ENCODE results near the gene BAHD1. TPM values are rescaled to one million over a fixed set of nuclear protein-coding genes. Genes with fewer than 3 reads are reported as not detected.

The BAHD1 gene
- total RNA-seq, 2 experiments from 2014 or later: 15.3 to 16.7 TPM

- H3K4me1 Mint-ChIP-seq: peaks cover 14% of the 10 kb centered on the region
- ATAC-seq (no peak), DNase-seq (no peak)
- ChIA-PET POLR2A (no interaction called here), CTCF (interaction anchor here (0.6 to 1.3 kb wide), 3 partner anchors 18 to 157 kb away, joined by 3 to 4 read pairs (median 3); no protein-coding TSS in a partner anchor)
- no peak overlapping the region for H3K4me3 Mint-ChIP-seq
- no peak overlapping the region for H3K27ac Mint-ChIP-seq
- H3K36me3 Mint-ChIP-seq (ENCODE audit: low read depth): no peaks in the 10 kb centered on the region
- intact Hi-C loops (cut with DNase I, micrococcal nuclease): no loop called here
- H3K27me3 Mint-ChIP-seq: peaks cover 18% of the 10 kb centered on the region
- H3K9me3 Mint-ChIP-seq (ENCODE audit: low read depth): no peaks in the 10 kb centered on the region
These were observed 60.7 kb downstream of the BAHD1 start for GRCh38 chr15:40501487-40501886.

- POLR2A ChIA-PET: no interaction called here
These were observed 66.3 kb downstream of the BAHD1 start for GRCh38 chr15:40506964-40507571.

GRCh38 chr15:40508216-40508615, 67.5 kb downstream of the BAHD1 start:
- ChIA-PET CTCF (interaction anchor here (0.6 to 1.4 kb wide), 7 partner anchors 11 to 434 kb away, joined by 3 to 5 read pairs (median 3); partner anchors contain the start of genes BAHD1 and IVD), POLR2A (no interaction called here)
- H3K9me3 Mint-ChIP-seq (ENCODE audit: low read depth): no peaks in the 10 kb centered on the region
- H3K27ac Mint-ChIP-seq: no peak overlapping the region
- intact Hi-C loops (cut with DNase I, micrococcal nuclease): loop anchor here (5.0 kb wide), 2 partner anchors 66 to 166 kb away; partner anchors contain the start of genes BAHD1 (in 1 of the 2) and CCDC9B (in 1 of the 2)
- peaks cover 18% of the 10 kb centered on the region for H3K4me1 Mint-ChIP-seq
- DNase-seq (no peak), ATAC-seq (no peak)
- H3K4me3 Mint-ChIP-seq: no peak overlapping the region
- H3K36me3 Mint-ChIP-seq (ENCODE audit: low read depth): no peaks in the 10 kb centered on the region
- peaks cover 53% of the 10 kb centered on the region for H3K27me3 Mint-ChIP-seq

More at GRCh38 chr15:40506964-40507571, 66.3 kb downstream of the BAHD1 start:
- Mint-ChIP-seq H3K4me3 (peak overlapping the region; percentile 6), H3K27me3 (peaks cover 50% of the 10 kb centered on the region), H3K27ac (no peak overlapping the region), H3K4me1 (peaks cover 16% of the 10 kb centered on the region), H3K9me3 (ENCODE audit: low read depth) (no peaks in the 10 kb centered on the region), H3K36me3 (ENCODE audit: low read depth) (no peaks in the 10 kb centered on the region)
- CTCF ChIA-PET: interaction anchor here (0.6 to 1.4 kb wide), 13 partner anchors 10 to 208 kb away, joined by 3 to 5 read pairs (median 3); partner anchors contain the start of gene IVD
- DNase-seq (peak; percentile 82), ATAC-seq (peak; percentile 86)
- intact Hi-C loops (cut with DNase I, micrococcal nuclease): loop anchor here (1.0 to 5.0 kb wide), 3 partner anchors 65 to 165 kb away; partner anchors contain the start of genes BAHD1 (in 1 of the 2) and CCDC9B (in 1 of the 2)

GRCh38 chr15:40510201-40510600, 69.4 kb downstream of the BAHD1 start:
- Mint-ChIP-seq H3K9me3 (ENCODE audit: low read depth) (no peaks in the 10 kb centered on the region), H3K27me3 (peaks cover 52% of the 10 kb centered on the region), H3K4me3 (no peak overlapping the region), H3K36me3 (ENCODE audit: low read depth) (no peaks in the 10 kb centered on the region), H3K27ac (no peak overlapping the region), H3K4me1 (peaks cover 18% of the 10 kb centered on the region)
- POLR2A ChIA-PET: no interaction called here
- intact Hi-C loops (cut with DNase I, micrococcal nuclease): no loop called here
- ATAC-seq (no peak), DNase-seq (no peak)
- CTCF ChIA-PET: interaction anchor here (0.6 kb wide), 1 partner anchor 139 kb away, joined by 4 read pairs; no protein-coding TSS in a partner anchor

- CTCF ChIA-PET: interaction anchor here (0.6 kb wide), 1 partner anchor 140 kb away, joined by 4 read pairs; no protein-coding TSS in a partner anchor
- peak overlapping the region; percentile 64 for H3K4me3 Mint-ChIP-seq
- H3K4me1 Mint-ChIP-seq: peaks cover 18% of the 10 kb centered on the region
- H3K27ac Mint-ChIP-seq: no peak overlapping the region
- POLR2A ChIA-PET: no interaction called here
- DNase-seq: peak; percentile 30
- peaks cover 53% of the 10 kb centered on the region for H3K27me3 Mint-ChIP-seq
- intact Hi-C loops (cut with DNase I, micrococcal nuclease): no loop called here
- H3K9me3 Mint-ChIP-seq (ENCODE audit: low read depth): no peaks in the 10 kb centered on the region
- peak; percentile 42 for ATAC-seq
- H3K36me3 Mint-ChIP-seq (ENCODE audit: low read depth): no peaks in the 10 kb centered on the region
These were observed 70.3 kb downstream of the BAHD1 start for GRCh38 chr15:40511093-40511471.

GRCh38 chr15:40511472-40512133, 70.8 kb downstream of the BAHD1 start:
- intact Hi-C loops (cut with DNase I, micrococcal nuclease): no loop called here
- CTCF ChIA-PET: no interaction called here
- Mint-ChIP-seq H3K27ac (no peak overlapping the region), H3K9me3 (ENCODE audit: low read depth) (no peaks in the 10 kb centered on the region), H3K27me3 (peaks cover 52% of the 10 kb centered on the region), H3K4me1 (peaks cover 18% of the 10 kb centered on the region), H3K36me3 (ENCODE audit: low read depth) (no peaks in the 10 kb centered on the region), H3K4me3 (peak overlapping the region; percentile 64)
- ATAC-seq (peak; percentile 43), DNase-seq (peak; percentile 36)
- POLR2A ChIA-PET: no interaction called here

- Mint-ChIP-seq H3K9me3 (ENCODE audit: low read depth) (no peaks in the 10 kb centered on the region), H3K27me3 (peaks cover 47% of the 10 kb centered on the region), H3K27ac (no peak overlapping the region), H3K36me3 (ENCODE audit: low read depth) (no peaks in the 10 kb centered on the region), H3K4me3 (peak overlapping the region; percentile 64), H3K4me1 (peaks cover 11% of the 10 kb centered on the region)
- ATAC-seq (no peak), DNase-seq (no peak)
- CTCF ChIA-PET: interaction anchor here (1.5 kb wide), 1 partner anchor 77 kb away, joined by 3 read pairs; no protein-coding TSS in a partner anchor
- intact Hi-C loops (cut with DNase I, micrococcal nuclease): no loop called here
- POLR2A ChIA-PET: no interaction called here
These were observed 71.7 kb downstream of the BAHD1 start for GRCh38 chr15:40512440-40512839.

- Mint-ChIP-seq H3K36me3 (ENCODE audit: low read depth) (no peaks in the 10 kb centered on the region), H3K27ac (no peak overlapping the region), H3K9me3 (ENCODE audit: low read depth) (no peaks in the 10 kb centered on the region), H3K4me1 (peaks cover 7% of the 10 kb centered on the region), H3K27me3 (peaks cover 38% of the 10 kb centered on the region), H3K4me3 (no peak overlapping the region)
- intact Hi-C loops (cut with DNase I, micrococcal nuclease): no loop called here
- ChIA-PET POLR2A (interaction anchor here (0.7 kb wide), 1 partner anchor 27 kb away, joined by 4 read pairs; no protein-coding TSS in a partner anchor), CTCF (interaction anchor here (0.5 to 1.5 kb wide), 2 partner anchors 76 to 429 kb away, joined by 3 read pairs; no protein-coding TSS in a partner anchor)
- DNase-seq: no peak
- no peak for ATAC-seq
These were observed 72.9 kb downstream of the BAHD1 start for GRCh38 chr15:40513609-40514008.

GRCh38 chr15:40516322-40516721, 75.6 kb downstream of the BAHD1 start:
- Mint-ChIP-seq H3K27me3 (peaks cover 25% of the 10 kb centered on the region), H3K4me3 (no peak overlapping the region), H3K4me1 (peaks cover 6% of the 10 kb centered on the region), H3K36me3 (ENCODE audit: low read depth) (no peaks in the 10 kb centered on the region), H3K27ac (no peak overlapping the region), H3K9me3 (ENCODE audit: low read depth) (no peaks in the 10 kb centered on the region)
- ATAC-seq: no peak
- CTCF ChIA-PET: no interaction called here
- intact Hi-C loops (cut with DNase I, micrococcal nuclease): no loop called here
- DNase-seq: no peak
- POLR2A ChIA-PET: no interaction called here

Other genes with a start within 250 kb of the BAHD1 start
- gene PAK6, start 201.9 kb upstream of the BAHD1 start, total RNA-seq: under 1 TPM; 0.30 to 0.53 TPM
- not detected for gene ANKRD63, start 157.9 kb upstream of the BAHD1 start, total RNA-seq
- gene PLCB2, start 133.0 kb upstream of the BAHD1 start, total RNA-seq: 10 to 100 TPM; 67.9 to 86.8 TPM
- 10 to 100 TPM in 1 of 2 experiments, 1 to 10 TPM in 1; 9.9 to 11.2 TPM for gene INAFM2, start 117.3 kb upstream of the BAHD1 start, total RNA-seq
- under 1 TPM; 0.65 to 0.98 TPM for gene CCDC9B, start 100.0 kb upstream of the BAHD1 start, total RNA-seq
- not detected for gene PHGR1, start 89.9 kb upstream of the BAHD1 start, total RNA-seq
- gene DISP2, start 82.7 kb upstream of the BAHD1 start, total RNA-seq: under 1 TPM; 0.02 to 0.04 TPM
- 10 to 100 TPM; 56.2 to 58.8 TPM for gene KNSTRN, start 58.2 kb upstream of the BAHD1 start, total RNA-seq
- gene IVD, start 35.2 kb upstream of the BAHD1 start, total RNA-seq: 10 to 100 TPM; 30.8 to 46.2 TPM
- gene CHST14, start 30.0 kb downstream of the BAHD1 start, total RNA-seq: 1 to 10 TPM; 5.4 to 6.2 TPM
- 10 to 100 TPM; 14.2 to 24.5 TPM for gene CCDC32, start 124.1 kb downstream of the BAHD1 start, total RNA-seq
- 10 to 100 TPM; 11.0 to 14.0 TPM for gene RPUSD2, start 128.3 kb downstream of the BAHD1 start, total RNA-seq
- gene KNL1, start 153.3 kb downstream of the BAHD1 start, total RNA-seq: 10 to 100 TPM; 26.2 to 33.5 TPM

Measured in activated CD4-positive, alpha-beta T cell treated with anti-CD3 and anti-CD28 coated beads for 36 hours (primary cell).